ENCODE data around the gene MTHFD2.

Gene MTHFD2

GRCh38 chr2:74232426-74232825, 34.0 kb downstream of the MTHFD2 start:
- no peak for DNase-seq

DNA sequence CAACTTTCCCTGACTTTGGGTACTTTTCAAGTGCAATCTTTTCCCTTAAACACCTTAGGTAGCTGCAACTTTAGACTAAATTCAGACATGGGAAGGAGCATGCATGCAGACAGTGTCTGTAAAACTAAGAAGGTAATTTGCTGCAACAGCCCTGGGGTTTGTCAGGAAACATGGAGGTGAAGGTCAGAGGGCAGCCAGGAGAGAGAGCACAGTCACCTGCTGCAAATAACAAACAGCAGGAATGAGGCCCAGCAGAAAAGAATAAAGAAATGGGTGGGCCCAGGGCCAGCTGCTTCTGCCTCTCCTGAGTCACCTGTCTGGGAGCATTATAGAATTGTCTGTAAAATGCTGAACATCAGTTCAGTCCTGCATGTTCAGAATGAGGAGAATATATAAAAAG, 35.2 kb downstream of the MTHFD2 start:
- no peak for DNase-seq

- no peak for DNase-seq
These were observed 36.6 kb downstream of the MTHFD2 start for GRCh38 chr2:74235041-74235440.

- no peak for DNase-seq
These were observed 40.5 kb downstream of the MTHFD2 start for GRCh38 chr2:74238879-74239278.

- no peak for DNase-seq
These were observed 40.9 kb downstream of the MTHFD2 start for GRCh38 chr2:74239346-74239745.

GRCh38 chr2:74242354-74243071, 44.1 kb downstream of the MTHFD2 start:
- no peak for DNase-seq

GRCh38 chr2:74244286-74244685, 45.9 kb downstream of the MTHFD2 start:
- DNase-seq: no peak

- DNase-seq: no peak
These were observed 48.2 kb downstream of the MTHFD2 start for GRCh38 chr2:74246496-74247195.

DNA sequence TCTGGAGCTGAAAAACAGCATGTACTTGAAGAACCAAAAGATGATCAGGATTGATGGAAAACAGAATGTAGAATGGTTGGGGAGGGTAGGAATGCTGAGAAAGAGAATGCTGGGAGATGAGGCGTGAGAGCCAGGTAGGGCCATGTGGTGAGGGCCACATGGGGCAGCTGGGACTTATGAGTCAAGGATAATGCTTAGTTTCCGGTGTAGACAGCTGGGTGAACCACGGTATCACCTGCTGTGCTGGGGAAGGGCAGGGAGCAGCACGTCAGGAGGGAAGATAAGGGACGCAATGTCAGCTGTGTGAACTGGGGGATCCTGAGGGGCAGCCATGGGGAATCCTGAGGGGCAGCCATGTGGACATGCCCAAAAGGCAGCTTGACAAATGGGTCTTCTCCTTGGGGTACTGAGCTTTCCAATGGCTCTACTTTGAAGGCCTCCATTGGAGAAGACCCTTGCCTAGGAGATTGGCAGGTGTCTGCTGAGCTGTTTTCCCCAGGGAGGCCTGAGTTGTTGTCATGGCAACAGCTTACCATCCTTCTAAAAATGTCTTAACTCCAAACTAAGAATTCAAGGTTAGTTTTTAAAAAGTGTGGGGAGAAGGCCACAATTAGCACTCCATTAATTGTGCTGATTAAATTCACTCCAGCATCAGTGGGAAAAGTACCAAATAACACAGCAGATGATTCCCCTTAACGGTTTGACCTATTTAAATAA, 51.1 kb downstream of the MTHFD2 start:
- no peak for DNase-seq

GRCh38 chr2:74250189-74250631, 51.8 kb downstream of the MTHFD2 start:
- peak; percentile 67 for DNase-seq

GRCh38 chr2:74252036-74252435, 53.6 kb downstream of the MTHFD2 start:
- DNase-seq: no peak

DNA sequence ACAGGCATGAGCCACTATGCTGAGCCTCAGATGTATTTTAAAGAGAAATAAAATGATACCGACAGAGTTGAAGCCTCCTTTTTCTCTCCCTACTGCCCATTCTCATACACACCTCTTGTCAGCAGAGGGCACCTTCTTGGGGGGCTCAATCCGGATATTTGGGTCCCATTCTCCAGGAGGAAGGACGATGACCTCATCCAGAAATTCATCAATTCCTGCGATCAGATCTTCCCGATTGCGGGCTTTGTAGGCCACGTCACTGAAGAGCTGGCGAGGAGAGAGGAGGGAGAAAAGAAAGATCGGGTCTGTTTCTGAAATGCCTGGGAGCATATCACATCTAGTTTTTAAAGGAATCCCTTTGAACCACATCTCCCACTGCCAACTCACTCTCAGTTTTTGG, 54.4 kb downstream of the MTHFD2 start:
- DNase-seq: no peak

- DNase-seq: no peak
These were observed 55.0 kb downstream of the MTHFD2 start for GRCh38 chr2:74253306-74253970.

DNA sequence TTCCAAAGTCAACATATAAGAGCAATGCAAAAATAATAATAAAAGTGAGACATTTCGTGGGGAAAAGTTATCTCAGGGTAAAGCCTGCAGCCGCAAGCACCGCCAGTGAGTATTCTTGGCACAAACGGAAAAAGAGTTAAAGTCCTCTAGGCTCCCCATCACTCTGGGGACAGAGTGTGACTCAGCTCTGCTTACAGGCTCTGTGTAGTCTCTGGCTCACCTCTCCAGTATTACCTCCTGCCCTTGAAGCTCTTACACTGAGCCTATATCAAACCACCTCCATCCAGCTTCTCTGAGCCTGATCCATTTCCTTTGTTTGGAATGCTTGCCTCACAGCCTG, 55.5 kb downstream of the MTHFD2 start:
- no peak for DNase-seq

GRCh38 chr2:74255660-74256213, 57.3 kb downstream of the MTHFD2 start:
- no peak for DNase-seq

GRCh38 chr2:74259191-74259590, 60.8 kb downstream of the MTHFD2 start:
- DNase-seq: no peak

GRCh38 chr2:74259733-74260132, 61.3 kb downstream of the MTHFD2 start:
- no peak for DNase-seq

DNA sequence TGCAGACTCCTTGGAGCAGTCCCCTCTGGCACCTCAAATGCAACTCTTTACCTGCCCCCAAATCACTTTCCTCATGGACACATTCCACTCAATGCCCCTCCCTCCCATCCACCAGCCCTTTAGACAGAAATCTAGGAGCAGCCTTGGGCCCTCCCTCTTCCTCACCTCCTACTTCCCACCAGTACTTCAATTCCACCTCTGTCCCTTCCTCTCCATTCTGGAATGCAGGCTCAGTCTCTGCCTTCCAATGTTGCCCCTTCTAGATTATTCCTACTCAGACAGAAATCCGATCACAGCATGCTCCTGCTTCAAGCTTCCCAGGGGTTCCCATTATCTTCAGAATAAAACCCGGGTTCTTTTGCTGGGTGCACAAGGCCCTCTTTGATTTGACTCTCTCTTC, 62.1 kb downstream of the MTHFD2 start:
- no peak for DNase-seq

GRCh38 chr2:74261204-74261864, 62.9 kb downstream of the MTHFD2 start:
- DNase-seq: no peak

DNA sequence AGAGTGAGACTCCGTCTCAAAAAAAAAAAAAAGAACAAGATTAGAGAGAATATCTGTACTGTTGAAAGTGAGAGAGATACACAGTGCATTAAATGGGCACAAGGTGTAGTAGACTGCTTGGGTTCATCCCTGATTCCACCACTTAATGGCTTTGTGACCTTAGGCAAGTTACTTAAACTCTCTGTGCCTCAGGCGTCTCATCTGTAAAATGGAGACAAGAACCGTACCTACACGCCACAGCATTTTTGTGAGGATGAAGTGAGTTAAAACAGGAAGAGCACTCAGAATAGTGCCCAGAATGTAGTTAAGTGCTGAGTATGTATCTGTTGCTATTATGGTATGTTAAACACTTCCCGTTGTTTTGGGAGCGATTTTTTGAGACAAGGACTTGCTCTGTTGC, 64.3 kb downstream of the MTHFD2 start:
- DNase-seq: no peak

DNA sequence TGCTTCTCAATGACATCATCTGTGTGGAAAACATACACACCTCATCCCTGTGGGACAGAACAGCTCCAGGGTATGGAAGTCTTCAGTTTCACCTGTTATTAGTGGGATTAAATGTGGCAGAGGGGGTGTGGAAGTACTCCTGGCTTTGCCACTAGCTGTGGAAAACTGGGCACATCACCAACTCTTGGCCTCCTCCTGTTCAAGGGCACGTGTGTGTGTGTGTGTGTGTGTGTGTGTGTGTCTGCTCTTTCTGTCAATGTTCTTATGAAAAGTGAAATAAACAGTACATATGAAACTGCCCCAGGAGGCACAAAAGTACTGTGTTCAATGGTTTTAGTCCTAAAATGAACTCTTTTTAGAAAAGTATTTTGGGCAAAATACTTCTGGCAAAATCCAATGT, 65.9 kb downstream of the MTHFD2 start:
- no peak for DNase-seq

GRCh38 chr2:74267068-74267467, 68.7 kb downstream of the MTHFD2 start:
- peak; percentile 74 for DNase-seq

Measured in CD4-positive, alpha-beta T cell treated with Interleukin-12 subunit alpha and Interleukin-12 subunit beta, for 1 hour (primary cell).